ENCODE measurements around the gene SLC26A2. TPM values are rescaled to one million over a fixed set of nuclear protein-coding genes. Genes with fewer than 3 reads are reported as not detected.

Gene SLC26A2
- total and polyA plus RNA-seq, 2 donors (not counting 1 experiment from before 2014, with no cell fraction given) = 2.1 to 13.2 TPM

DNA sequence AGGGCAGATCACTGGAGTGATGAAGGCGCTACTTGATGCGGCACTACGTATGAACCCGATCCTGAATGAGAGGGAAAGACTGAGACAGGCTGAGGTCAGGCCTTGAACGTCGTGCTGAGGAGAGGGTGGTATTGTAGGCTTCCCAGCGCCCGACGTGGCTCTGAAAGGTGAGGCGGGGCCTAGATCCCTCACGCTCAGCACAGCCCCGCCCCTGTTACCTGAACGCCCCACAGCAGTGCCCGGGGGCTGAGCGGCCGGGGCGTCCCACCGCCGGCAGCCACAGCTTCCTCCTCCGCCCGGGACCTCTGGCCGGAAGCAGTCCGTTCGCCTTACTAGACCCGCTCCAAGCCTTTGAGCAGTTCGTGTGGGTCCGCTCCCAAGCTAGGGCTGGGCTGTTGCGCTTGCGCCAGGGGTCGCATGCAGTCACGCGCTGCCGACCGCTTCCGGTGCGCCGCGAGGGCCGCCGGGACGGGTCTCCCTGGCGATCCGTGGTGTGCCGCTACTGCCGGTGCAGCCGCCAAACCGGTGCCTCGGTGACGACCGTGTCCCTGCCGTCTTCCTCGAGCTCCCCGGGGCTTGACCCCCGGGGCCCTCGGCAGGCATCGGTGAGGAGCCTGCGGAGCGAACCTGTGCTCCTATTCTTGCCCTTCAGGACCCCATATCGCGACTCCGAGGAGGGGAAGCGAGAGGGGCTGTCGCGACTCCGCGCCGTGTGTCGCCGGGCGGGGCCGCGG lies 39.9 kb downstream of the SLC26A2 start, which contains the start of the genes HMGXB3 and TIGD6:
HMGXB3 (plus strand) TSS at position 484 of the 734 bp plus-strand sequence. CDS start 4,114 bp downstream, outside the sequence.
TIGD6 (minus strand) TSS at position 399 of the 734 bp plus-strand sequence. CDS start 4,306 bp downstream, outside the sequence.
- H3K36me3 ChIP-seq (replicated peaks in 1 of 2; ENCODE audit: control extremely low read depth in 1 of 2, control insufficient read depth in 1 of 2, extremely low read depth in 1 of 2, insufficient read depth in 2 of 2, low read length in 1 of 2) = peaks cover 0 to 13% of the 10 kb centered on the region in 2 experiments
- peak within 1 kb of the TSS; percentile 80 for H3K9ac ChIP-seq (ENCODE audit: low read length)
- H2AFZ ChIP-seq (ENCODE audit: insufficient read depth, low read depth, low read length, poor library complexity, severe bottlenecking) = peak within 1 kb of the TSS; percentile 93
- ChIA-PET CTCF (interaction anchor here (0.6 to 2.6 kb wide), 7 partner anchors 9 to 450 kb away, joined by 3 to 12 read pairs (median 3); no protein-coding TSS in a partner anchor), POLR2A (interaction anchor here (1.1 to 1.7 kb wide), 4 partner anchors 9 to 269 kb away, joined by 3 to 9 read pairs (median 4); partner anchors contain the start of gene SLC26A2)
- peak within 1 kb of the TSS; percentile 88 for H3K4me2 ChIP-seq (replicated peaks; ENCODE audit: low read depth, low read length, poor library complexity, severe bottlenecking)
- H3K4me3 ChIP-seq (ENCODE audit: control extremely low read depth in 1 of 5, extremely low read depth in 1 of 5, insufficient read depth in 1 of 5, low read depth in 2 of 5, low read length in 4 of 5) = peak within 1 kb of the TSS; percentile 48 to 90 (median 83)
- H3K9me3 ChIP-seq (ENCODE audit: control extremely low read depth in 1 of 3, control insufficient read depth in 2 of 3, insufficient read depth in 1 of 3, low read length in 2 of 3) = no peaks in the 10 kb centered on the region
- H4K20me1 ChIP-seq (ENCODE audit: control insufficient read depth, insufficient read depth, low read length, poor library complexity, severe bottlenecking) = peaks cover 17% of the 10 kb centered on the region
- intact Hi-C loops (cut with micrococcal nuclease) = loop anchor here (1.0 to 2.0 kb wide), 4 partner anchors 10 to 449 kb away; partner anchors contain the start of genes CSNK1A1, PPARGC1B and SLC26A2
- DNase-seq (peak; percentile 94), ATAC-seq (ENCODE audit: low read depth) (peak; percentile 85)
- peaks cover 21 to 23% of the 10 kb centered on the region in 2 donors for H3K4me1 ChIP-seq (ENCODE audit: control insufficient read depth in 2 of 2, insufficient read depth in 2 of 2, low read length in 2 of 2)
- peaks cover 37% of the 10 kb centered on the region for H3K79me2 ChIP-seq (ENCODE audit: control insufficient read depth, insufficient read depth, low read length)
- Mint-ChIP-seq H3K4me3 (peak within 1 kb of the TSS; percentile 89), H3K4me1 (peaks cover 37% of the 10 kb centered on the region), H3K27ac (peak within 1 kb of the TSS; percentile 96), H3K9me3 (ENCODE audit: insufficient read depth) (no peaks in the 10 kb centered on the region), H3K27me3 (no peaks in the 10 kb centered on the region)
- H3K27ac ChIP-seq (ENCODE audit: low read length in 2 of 2) = peak within 1 kb of the TSS; percentile 83 to 87
- under 1% methylated on average over 71 of the region's 72 CpGs for WGBS (ENCODE audit: insufficient coverage)
- H3K27me3 ChIP-seq (replicated peaks in 1 of 4; ENCODE audit: control extremely low read depth in 1 of 4, control insufficient read depth in 3 of 4, insufficient read depth in 4 of 4, low read length in 3 of 4) = no peaks in the 10 kb centered on the region
- TF ChIP-seq EZH2 (IDR thresholded peaks at IDR 0.05; ENCODE audit: borderline replicate concordance, insufficient read depth, low read depth, low read length, poor library complexity, severe bottlenecking) = no peak
- TF ChIP-seq, protein P1, sequence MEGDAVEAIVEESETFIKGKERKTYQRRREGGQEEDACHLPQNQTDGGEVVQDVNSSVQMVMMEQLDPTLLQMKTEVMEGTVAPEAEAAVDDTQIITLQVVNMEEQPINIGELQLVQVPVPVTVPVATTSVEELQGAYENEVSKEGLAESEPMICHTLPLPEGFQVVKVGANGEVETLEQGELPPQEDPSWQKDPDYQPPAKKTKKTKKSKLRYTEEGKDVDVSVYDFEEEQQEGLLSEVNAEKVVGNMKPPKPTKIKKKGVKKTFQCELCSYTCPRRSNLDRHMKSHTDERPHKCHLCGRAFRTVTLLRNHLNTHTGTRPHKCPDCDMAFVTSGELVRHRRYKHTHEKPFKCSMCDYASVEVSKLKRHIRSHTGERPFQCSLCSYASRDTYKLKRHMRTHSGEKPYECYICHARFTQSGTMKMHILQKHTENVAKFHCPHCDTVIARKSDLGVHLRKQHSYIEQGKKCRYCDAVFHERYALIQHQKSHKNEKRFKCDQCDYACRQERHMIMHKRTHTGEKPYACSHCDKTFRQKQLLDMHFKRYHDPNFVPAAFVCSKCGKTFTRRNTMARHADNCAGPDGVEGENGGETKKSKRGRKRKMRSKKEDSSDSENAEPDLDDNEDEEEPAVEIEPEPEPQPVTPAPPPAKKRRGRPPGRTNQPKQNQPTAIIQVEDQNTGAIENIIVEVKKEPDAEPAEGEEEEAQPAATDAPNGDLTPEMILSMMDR (IDR thresholded peaks at IDR 0.05) = no peak

Data from B cell (primary cell).